ENCODE measurements around the gene WFDC12.

WFDC12 gene

DNA sequence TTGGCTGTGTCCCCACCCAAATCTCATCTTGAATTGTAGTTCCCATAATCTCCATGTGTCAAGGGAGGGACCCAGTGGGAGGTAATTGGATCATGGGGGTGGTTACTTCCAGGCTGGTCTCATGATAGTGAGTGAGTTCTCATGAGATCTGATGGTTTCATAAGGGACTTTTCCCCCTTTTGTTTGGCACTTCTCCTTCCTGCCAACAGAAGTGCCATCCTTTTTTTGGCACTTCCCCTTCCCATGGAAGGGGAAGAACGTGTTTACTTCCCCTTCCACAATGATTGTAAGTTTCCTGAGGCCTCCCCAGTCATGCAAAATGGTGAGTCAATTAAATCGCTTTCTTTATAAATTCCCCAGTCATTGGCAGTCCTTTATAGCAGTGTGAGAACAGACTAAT lies 32.4 kb upstream of the WFDC12 start:
- TF ChIP-seq TEAD4 (IDR thresholded peaks at IDR 0.05), result no peak
- no peak for TF ChIP-seq TAF1 (IDR thresholded peaks at IDR 0.05; ENCODE audit: low read depth)
- TF ChIP-seq, protein P1, sequence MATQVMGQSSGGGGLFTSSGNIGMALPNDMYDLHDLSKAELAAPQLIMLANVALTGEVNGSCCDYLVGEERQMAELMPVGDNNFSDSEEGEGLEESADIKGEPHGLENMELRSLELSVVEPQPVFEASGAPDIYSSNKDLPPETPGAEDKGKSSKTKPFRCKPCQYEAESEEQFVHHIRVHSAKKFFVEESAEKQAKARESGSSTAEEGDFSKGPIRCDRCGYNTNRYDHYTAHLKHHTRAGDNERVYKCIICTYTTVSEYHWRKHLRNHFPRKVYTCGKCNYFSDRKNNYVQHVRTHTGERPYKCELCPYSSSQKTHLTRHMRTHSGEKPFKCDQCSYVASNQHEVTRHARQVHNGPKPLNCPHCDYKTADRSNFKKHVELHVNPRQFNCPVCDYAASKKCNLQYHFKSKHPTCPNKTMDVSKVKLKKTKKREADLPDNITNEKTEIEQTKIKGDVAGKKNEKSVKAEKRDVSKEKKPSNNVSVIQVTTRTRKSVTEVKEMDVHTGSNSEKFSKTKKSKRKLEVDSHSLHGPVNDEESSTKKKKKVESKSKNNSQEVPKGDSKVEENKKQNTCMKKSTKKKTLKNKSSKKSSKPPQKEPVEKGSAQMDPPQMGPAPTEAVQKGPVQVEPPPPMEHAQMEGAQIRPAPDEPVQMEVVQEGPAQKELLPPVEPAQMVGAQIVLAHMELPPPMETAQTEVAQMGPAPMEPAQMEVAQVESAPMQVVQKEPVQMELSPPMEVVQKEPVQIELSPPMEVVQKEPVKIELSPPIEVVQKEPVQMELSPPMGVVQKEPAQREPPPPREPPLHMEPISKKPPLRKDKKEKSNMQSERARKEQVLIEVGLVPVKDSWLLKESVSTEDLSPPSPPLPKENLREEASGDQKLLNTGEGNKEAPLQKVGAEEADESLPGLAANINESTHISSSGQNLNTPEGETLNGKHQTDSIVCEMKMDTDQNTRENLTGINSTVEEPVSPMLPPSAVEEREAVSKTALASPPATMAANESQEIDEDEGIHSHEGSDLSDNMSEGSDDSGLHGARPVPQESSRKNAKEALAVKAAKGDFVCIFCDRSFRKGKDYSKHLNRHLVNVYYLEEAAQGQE (IDR thresholded peaks at IDR 0.05; ENCODE audit: low read depth), result no peak
- no peak for TF ChIP-seq TCF12 (IDR thresholded peaks at IDR 0.05; ENCODE audit: low read depth)
- no peak for TF ChIP-seq CEBPB (IDR thresholded peaks at IDR 0.05)
- no peak for TF ChIP-seq ZBTB7A (IDR thresholded peaks at IDR 0.05; ENCODE audit: low read depth)
- no peak for TF ChIP-seq EGR1 (IDR thresholded peaks at IDR 0.05)
- no peak for TF ChIP-seq NFIC (IDR thresholded peaks at IDR 0.05)
- no peak for TF ChIP-seq YY1 (IDR thresholded peaks at IDR 0.05; ENCODE audit: low read depth)
- TF ChIP-seq RAD21 (IDR thresholded peaks at IDR 0.05; ENCODE audit: low read depth), result no peak
- TF ChIP-seq EP300 (IDR thresholded peaks at IDR 0.05; ENCODE audit: borderline replicate concordance), result no peak

DNA sequence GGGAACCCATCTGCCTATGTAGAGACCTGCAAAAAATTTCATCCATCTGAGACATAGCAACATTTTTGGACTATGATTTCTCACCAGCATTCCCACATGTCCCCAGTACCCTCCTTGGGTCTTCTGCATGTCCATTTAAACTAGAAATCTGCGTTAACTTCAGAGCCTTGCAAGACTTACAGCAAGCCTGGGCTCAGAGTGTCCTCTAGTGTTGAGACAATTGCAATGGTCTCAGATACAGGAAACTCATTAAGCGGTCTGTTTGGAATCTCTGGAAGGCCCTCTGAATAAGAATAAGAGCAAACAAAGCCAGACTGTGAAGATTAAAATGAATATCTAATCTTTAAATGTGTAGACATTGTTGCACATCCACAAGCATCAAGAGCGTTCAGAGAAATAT lies 29.9 kb upstream of the WFDC12 start:
- TF ChIP-seq TEAD4 (IDR thresholded peaks at IDR 0.05), result no peak
- TF ChIP-seq, protein P2, sequence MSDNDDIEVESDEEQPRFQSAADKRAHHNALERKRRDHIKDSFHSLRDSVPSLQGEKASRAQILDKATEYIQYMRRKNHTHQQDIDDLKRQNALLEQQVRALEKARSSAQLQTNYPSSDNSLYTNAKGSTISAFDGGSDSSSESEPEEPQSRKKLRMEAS (IDR thresholded peaks at IDR 0.05), result no peak
- TF ChIP-seq CREB1 (IDR thresholded peaks at IDR 0.05; ENCODE audit: low read depth), result no peak
- TF ChIP-seq, protein P3, sequence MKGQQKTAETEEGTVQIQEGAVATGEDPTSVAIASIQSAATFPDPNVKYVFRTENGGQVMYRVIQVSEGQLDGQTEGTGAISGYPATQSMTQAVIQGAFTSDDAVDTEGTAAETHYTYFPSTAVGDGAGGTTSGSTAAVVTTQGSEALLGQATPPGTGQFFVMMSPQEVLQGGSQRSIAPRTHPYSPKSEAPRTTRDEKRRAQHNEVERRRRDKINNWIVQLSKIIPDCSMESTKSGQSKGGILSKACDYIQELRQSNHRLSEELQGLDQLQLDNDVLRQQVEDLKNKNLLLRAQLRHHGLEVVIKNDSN (IDR thresholded peaks at IDR 0.05), result no peak
- TF ChIP-seq FOXM1 (IDR thresholded peaks at IDR 0.05; ENCODE audit: borderline replicate concordance, low read depth), result no peak
- TF ChIP-seq RAD21 (IDR thresholded peaks at IDR 0.05; ENCODE audit: low read depth), result no peak
- no peak for TF ChIP-seq TCF12 (IDR thresholded peaks at IDR 0.05; ENCODE audit: low read depth)
- no peak for TF ChIP-seq YY1 (IDR thresholded peaks at IDR 0.05; ENCODE audit: low read depth)
- TF ChIP-seq ZBTB7A (IDR thresholded peaks at IDR 0.05; ENCODE audit: low read depth), result no peak
- no peak for TF ChIP-seq TAF1 (IDR thresholded peaks at IDR 0.05; ENCODE audit: low read depth)
- TF ChIP-seq NFIC (IDR thresholded peaks at IDR 0.05), result no peak
- TF ChIP-seq EP300 (IDR thresholded peaks at IDR 0.05; ENCODE audit: borderline replicate concordance), result no peak
- TF ChIP-seq EGR1 (IDR thresholded peaks at IDR 0.05), result no peak
- TF ChIP-seq CEBPB (IDR thresholded peaks at IDR 0.05), result no peak
- TF ChIP-seq, protein P1 (IDR thresholded peaks at IDR 0.05; ENCODE audit: low read depth), result no peak

DNA sequence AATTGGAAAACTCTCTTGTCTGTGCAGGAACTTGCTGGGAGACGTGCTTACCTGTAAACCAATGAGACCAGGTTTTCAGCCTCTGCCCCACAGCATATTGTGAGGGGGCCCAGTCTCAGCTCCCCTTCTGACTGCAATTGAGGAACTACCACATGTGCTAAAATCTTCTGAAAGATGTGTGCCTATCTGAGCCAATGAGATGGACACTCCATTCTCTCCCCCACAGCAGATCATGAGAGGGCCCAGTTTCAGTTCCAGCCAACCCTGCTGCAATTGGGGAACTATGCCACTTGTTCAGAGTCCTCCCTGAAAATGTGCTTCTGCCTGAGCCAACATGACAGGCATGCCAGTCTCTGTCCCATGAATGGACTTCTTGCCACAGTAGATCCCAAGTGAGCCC lies 29.5 kb upstream of the WFDC12 start:
- no peak for TF ChIP-seq EGR1 (IDR thresholded peaks at IDR 0.05)
- no peak for TF ChIP-seq CREB1 (IDR thresholded peaks at IDR 0.05; ENCODE audit: low read depth)
- TF ChIP-seq CEBPB (IDR thresholded peaks at IDR 0.05), result no peak
- no peak for TF ChIP-seq RAD21 (IDR thresholded peaks at IDR 0.05; ENCODE audit: low read depth)
- TF ChIP-seq TCF12 (IDR thresholded peaks at IDR 0.05; ENCODE audit: low read depth), result no peak
- no peak for TF ChIP-seq EP300 (IDR thresholded peaks at IDR 0.05; ENCODE audit: borderline replicate concordance)
- TF ChIP-seq, protein P3 (IDR thresholded peaks at IDR 0.05), result no peak
- TF ChIP-seq NFIC (IDR thresholded peaks at IDR 0.05), result no peak
- TF ChIP-seq, protein P2 (IDR thresholded peaks at IDR 0.05), result no peak
- no peak for TF ChIP-seq TAF1 (IDR thresholded peaks at IDR 0.05; ENCODE audit: low read depth)
- no peak for TF ChIP-seq TEAD4 (IDR thresholded peaks at IDR 0.05)

DNA sequence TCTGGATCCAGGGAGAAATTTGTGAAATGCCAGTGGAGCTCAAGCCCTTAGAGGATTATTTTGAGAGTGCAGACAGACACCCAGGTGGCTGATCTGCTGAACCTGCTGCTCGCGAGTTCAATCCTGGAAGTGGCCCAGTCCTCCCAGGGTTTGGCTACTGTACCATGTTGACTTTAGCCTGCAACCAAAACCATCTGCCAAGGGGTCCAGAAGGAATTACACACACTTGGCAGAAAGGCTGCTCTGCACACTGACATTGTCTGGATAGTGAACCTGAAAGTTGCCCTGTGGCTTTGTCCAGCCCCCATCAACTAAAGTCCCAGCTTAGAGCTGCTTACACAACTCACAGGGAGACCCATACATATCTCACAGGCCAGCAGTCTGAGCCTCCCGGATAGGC lies 28.9 kb upstream of the WFDC12 start:
- TF ChIP-seq, protein P3 (IDR thresholded peaks at IDR 0.05), result no peak
- TF ChIP-seq, protein P2 (IDR thresholded peaks at IDR 0.05), result no peak
- TF ChIP-seq ZBTB7A (IDR thresholded peaks at IDR 0.05; ENCODE audit: low read depth) (no peak), CEBPB (IDR thresholded peaks at IDR 0.05) (no peak), YY1 (IDR thresholded peaks at IDR 0.05; ENCODE audit: low read depth) (no peak), EP300 (IDR thresholded peaks at IDR 0.05; ENCODE audit: borderline replicate concordance) (no peak), CREB1 (IDR thresholded peaks at IDR 0.05; ENCODE audit: low read depth) (no peak), EGR1 (IDR thresholded peaks at IDR 0.05) (no peak), NFIC (IDR thresholded peaks at IDR 0.05) (no peak), TCF12 (IDR thresholded peaks at IDR 0.05; ENCODE audit: low read depth) (no peak), RAD21 (IDR thresholded peaks at IDR 0.05; ENCODE audit: low read depth) (no peak), TEAD4 (IDR thresholded peaks at IDR 0.05) (no peak), FOXM1 (IDR thresholded peaks at IDR 0.05; ENCODE audit: borderline replicate concordance, low read depth) (no peak), TAF1 (IDR thresholded peaks at IDR 0.05; ENCODE audit: low read depth) (no peak)
- TF ChIP-seq, protein P1 (IDR thresholded peaks at IDR 0.05; ENCODE audit: low read depth), result no peak

Measured in Ishikawa (cell line).